GM18526 (cell line): ENCODE data around the gene WDR33.
A peak's percentile ranks its signal among the peaks of the same experiment; 100 is the strongest.

Source experiments
- POLR2A ChIP-seq: IDR thresholded peaks from 3 replicates; pipeline ENCODE4 v1.6.1; 2011; ENCODE audit not compliant: insufficient read length; ENCODE audit errors: extremely low read depth

WDR33 gene

DNA sequence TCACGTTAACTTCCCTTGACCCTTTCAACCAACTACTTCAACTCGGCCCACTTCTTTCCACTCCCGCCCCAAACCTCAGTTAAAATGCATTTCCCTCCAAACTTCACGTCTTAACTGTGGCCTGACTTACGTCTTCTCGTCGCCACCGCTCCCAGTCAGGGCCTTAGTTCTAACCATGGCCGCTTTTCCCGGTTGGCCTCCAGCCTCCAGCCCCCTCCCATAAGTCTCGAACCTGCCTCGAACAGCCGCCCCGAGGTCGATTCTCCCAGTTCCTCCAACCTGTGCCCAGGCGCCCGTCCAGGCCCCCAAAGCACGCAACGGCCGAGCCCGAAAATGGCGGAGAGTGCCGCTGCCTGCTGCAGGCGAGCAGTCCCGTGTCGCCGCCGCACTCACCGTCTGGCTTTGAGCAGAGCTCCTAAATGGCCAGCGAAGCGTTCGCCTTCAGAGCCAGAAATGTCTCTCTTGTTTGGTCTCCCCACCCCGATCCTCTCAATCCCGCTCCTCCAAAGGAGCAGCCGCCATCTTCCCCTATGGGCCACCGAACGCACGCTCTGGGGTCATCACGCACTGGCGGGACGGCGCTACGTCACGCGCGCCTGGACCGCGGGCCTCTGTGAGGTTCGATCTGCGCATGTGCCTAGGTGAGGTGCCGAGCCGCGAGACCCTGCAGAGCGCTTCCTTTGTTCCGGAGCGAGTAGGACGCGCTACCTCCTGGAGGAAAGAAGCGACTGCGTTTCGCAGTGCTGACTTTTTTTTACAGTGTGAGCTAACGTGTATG, at the start of gene WDR33:
TSS of gene WDR33 (minus strand) at position 553 of the 778 bp plus-strand sequence. CDS start 40,190 bp downstream, outside the sequence.
- TF ChIP-seq POLR2A: peak; percentile 97

DNA sequence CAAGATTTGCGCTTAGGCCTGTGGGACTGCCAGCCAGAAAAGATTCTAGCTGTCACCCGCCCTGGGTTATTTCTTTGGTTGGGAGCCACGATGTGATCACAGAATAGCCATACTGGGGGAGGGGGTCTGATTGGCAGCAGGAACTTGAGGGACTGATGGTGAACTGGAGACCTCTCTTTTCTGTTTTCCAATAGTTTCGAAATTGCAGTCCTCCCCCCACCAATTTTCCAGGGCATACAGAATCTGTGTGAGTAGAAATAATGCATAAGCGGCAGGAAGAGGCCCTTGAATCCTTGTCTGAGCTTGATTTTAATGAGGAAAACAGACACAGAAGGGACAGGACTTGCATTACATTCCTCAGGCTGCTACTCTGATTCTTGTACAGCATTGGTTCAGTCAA, 49.2 kb upstream of the WDR33 start:
- TF ChIP-seq POLR2A: no peak

DNA sequence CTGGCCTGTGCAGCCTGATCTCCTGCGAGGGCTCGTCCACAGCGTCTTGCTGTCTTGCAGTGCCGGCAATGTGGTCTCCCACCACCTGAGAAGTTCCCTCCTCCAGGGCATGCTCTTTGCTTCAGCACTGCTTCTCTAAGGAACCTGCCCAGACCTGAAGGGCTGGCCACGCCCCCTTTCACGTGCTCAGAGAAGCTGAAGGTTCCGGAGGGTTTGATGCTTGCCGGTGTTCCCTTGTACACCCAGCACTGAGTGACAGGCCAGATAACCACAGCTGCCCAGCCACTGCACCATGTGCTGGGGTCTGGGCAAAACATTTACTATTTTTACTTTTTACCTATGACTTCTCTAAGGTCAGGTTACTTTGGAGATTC, 48.7 kb upstream of the WDR33 start:
- TF ChIP-seq POLR2A: no peak

DNA sequence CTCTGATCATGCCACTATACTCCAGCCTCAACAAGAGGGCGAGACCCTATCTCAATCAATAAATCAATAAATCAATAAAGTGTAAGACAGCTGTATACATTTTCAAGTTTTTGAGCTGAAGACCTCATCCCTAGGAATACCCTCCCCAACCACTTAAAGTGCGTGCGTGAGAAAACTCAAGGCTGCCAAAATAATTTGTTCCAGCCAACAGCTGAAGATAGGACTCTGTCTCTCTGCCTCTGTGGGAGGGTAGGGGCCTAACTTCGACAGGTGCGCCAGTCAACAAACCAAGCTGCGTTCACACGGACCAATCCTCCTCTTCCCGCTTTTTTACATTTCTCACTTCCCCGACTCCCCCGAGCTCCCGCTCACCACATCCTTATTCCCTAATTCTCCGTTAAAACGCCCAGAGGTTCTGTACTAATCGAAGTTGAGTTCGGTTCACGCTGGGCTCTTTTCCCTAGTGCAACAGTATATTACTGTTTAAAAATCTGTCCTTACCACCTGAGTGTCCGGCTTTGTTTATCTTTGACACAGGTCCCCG, 46.4 kb upstream of the WDR33 start:
- no peak for TF ChIP-seq POLR2A

DNA sequence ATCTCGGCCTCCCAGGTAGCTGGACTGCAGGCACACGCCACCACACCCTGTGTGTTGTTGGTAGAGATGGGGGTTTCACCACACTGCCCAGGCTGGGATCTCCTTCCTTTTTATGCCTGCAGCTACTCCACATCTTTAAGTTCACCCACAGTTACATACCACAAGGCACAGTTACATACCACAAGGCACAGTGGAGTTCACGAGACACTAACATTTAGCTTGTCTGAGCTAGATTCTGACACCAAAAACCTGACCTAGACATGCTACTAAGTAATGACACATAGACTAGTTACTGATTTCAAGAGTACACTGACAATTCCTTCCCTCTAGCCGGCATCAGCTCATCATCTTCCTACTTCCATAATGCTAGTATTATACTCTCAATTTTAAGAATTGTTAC, 42.7 kb upstream of the WDR33 start:
- TF ChIP-seq POLR2A: no peak

DNA sequence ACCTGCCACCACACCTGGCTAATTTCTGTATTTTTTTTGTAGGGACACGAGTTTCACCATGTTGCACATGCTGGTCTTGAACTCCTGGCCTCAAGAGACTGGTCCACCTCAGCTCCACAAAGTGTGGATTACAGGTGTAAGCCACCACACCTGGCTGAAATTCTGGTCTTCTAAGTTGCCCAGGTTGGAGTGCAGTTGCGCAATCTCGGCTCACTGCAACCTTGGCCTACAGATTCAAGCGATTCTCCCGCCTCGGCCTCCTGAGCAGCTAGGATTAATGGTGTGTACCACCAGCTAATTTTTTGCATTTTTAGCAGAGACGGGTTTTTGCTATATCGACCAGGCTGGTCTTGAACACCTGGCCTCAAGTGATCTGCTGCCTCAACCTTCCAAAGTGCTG, 41.4 kb upstream of the WDR33 start:
- no peak for TF ChIP-seq POLR2A

DNA sequence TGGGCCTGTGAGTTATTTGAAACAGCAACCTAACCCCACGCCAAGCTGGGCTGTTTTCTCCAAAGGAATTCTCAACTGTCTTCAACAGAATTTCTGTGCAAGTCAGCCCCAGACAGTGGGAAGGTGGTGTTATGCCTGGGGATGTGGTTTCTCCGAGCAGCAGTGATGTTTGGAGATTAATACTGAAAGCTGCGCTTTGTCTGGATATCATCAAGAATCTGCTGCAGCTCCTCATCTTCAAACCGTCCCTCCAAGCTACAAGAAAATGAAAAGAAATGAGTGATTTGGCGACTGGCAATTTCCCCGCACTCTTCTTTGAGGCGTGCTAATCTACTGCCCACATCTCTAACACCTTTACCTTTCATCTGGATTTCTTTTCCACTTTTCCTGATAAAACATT, 37.0 kb upstream of the WDR33 start:
- no peak for TF ChIP-seq POLR2A

DNA sequence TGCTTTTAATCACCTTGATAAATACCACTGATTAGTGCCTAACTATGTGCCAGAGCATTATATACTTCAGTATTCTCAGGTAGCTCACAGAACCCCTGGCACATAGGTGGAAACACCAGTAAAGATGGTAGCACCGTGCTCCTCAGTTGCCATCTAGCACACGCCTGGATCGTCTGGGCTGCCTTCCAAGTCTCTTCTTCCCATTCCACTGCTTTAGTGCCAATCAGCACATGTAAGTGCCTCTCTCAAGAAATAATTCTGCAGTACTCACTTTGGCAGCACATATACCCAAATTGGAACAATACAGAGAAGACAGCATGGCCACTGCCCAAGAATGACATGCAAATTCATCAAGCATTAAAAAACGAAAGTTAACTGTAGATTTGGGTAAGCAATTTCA, 34.0 kb upstream of the WDR33 start:
- TF ChIP-seq POLR2A: no peak

DNA sequence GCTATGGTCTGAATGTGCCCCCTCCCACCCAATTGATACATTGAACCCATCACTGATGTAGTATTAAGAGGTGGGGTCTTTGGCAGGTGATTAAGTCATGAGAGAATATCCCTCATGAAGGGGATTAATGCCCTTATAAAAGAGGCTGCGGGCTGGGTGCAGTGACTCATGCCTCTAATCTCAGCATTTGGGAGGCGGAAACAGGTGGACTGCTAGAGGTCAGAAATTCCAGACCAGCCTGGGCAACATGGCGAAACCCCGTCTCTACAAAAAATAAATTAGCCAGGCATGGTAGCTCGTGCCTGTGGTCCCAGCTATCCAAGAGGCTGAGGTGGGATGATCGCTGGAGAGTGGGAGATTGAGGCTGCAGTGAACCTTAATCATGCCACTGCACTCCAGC, 32.7 kb upstream of the WDR33 start:
- no peak for TF ChIP-seq POLR2A

DNA sequence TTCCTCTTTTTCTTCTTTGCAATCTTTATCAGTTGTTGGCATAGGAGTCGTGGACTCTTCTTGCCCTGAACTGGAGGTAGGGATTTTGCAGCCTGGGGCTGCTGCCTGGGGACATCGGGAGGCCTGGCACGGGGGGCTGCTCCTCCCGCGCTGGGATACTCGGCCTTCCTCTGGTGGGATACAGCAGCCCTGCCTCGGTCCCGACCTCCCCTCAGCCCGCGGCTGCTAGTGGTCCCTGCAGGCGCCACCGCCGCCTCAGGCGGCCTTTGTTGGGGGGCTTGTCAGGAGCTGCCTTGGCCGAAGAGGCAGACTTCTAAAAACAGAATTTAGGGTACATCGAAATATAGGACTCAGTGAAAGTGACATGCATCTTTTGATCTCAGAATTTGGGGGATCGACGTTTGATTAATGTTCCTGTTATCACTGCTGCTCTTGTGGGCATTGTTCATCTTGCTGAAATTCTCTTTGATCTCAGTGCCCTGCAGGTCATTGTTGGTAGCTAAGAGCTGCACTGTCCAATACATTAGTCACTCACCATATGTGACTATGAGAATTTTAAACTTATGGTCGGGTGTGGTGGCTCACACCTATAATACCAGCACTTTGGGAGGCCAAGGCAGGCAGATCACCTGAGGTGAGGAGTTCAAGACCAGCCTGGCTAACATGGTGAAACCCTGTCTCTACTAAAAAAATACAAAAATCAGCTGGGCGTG, 30.7 kb upstream of the WDR33 start:
- TF ChIP-seq POLR2A: no peak

DNA sequence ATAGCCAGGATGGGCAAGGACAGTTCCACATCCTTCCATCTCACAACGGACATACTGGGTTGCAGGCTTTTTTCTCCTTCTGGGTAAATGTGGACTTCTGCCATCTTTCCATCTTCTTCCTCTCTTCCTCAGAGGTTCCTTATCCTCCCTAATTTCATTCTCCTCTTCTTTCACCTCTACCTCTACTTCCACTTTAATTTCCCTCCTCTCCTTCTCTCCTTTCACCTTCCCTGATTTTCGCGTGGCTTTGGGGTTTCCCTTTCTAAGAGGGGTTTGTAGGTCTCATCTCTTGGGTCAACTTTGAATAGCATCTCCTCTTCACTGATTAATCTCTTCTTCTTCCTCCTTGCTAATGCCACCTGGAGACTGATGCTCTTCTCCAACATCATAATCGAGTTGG, 29.9 kb upstream of the WDR33 start:
- TF ChIP-seq POLR2A: no peak

DNA sequence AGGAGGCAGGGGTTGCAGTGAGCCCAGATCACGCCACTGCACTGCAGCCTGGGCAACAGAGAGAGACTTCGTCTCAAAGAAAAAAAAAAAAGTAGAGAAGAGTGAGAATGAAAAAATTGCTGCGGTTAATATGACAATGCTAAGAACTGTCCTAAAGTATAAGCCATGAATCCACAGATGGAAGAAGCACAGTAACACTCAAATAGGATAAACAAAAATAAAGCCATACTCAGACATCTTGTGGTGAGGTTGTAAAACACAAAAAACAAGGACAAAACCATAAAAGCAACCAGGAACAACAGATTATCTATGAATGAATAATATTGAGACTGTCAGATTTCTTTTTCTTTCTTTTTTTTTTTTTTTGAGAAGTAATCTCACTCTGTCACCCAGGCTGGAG, 24.0 kb upstream of the WDR33 start:
- TF ChIP-seq POLR2A: no peak

DNA sequence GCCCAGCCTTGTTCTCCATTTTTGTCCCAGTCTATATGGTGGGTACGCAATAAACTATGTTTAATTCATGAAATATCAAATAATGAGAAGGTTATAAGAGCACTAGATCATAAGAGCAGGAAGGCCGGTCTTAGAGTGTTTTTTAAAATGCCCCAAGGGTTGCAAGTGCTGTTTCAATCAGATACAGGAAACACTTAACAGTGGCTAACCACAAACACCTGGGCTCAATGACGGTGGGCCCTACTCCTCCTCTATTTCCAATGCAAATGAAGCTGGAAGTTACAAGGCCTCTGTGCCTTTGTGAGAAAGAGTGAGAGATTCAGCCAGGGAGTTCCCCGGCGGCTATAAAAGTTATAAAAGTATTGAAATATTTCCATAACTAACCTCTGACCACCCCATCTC, 18.9 kb upstream of the WDR33 start:
- TF ChIP-seq POLR2A: no peak

DNA sequence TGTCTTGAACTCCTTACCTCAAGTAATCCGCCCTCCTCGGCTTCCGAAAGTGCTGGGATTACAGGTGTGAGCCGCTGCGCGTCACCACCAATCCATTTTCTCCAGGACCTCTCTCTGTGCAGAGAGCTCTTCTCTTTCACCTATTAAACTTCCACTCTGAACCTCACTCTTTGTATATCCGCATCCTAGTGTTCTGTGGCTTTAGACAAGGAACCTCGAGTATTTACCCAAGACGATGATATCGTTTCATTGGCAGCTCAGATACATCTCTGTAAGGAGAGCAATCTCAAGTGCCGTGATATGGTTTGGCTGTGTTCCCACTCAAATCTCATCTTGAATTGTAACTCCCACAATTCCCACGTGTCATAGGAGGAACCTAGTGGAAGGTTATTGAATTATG, 15.1 kb upstream of the WDR33 start:
- no peak for TF ChIP-seq POLR2A

DNA sequence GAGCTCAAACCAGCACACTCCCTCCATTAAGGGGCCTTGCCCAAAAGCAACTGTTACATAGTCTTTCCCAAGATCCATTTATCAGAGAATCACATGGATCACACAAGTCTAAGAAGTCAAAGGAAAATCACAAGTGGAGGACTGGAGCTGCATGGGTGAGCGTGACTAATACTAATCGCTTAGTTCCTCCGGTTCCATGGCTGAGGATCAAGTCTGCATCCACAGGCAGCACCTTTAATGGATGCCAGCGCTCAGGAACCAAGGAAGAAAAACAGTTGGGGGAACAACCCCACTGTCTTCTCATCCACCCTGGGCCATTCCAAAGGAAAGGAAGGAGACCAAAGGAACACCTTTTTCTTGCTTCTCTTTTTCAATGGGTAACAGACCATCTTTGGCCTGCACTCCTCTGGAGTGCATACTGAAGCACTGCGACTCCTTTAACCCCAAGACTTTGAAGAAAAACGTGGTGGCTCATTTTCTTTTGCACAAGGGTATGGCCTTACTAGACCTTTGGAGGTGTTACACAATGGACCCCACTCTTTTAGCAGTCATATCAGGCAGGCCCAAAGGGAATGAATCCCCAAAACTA, 9.2 kb upstream of the WDR33 start:
- TF ChIP-seq POLR2A: no peak
